AG09319 (cell line): Measurements from ENCODE around the gene STBD1.
"Not testable (repeated sequence)": the region's sequence is repeated elsewhere in the genome, so short reads cannot be mapped to it uniquely, and the experiment has no call there.

ENCODE experiments used
- DNase-seq: peaks from one replicate; pipeline ENCODE4 v3.0.0-alpha.2; 2010; ENCODE audit warnings: low read depth; ENCODE audit errors: extremely low read depth
- CTCF ChIP-seq: IDR thresholded peaks from 2 replicates; pipeline ENCODE4 v1.5.1; 2011; ENCODE audit warnings: low read depth, mild to moderate bottlenecking, inconsistent platforms, low read length, moderate library complexity

Gene STBD1

GRCh38 chr4:76277667-76278066 lies 28.9 kb upstream of the STBD1 start:
- no peak for TF ChIP-seq CTCF
- DNase-seq = no peak

GRCh38 chr4:76278583-76278982 lies 27.9 kb upstream of the STBD1 start:
- no peak for TF ChIP-seq CTCF
- DNase-seq = no peak

GRCh38 chr4:76279462-76279861 lies 27.1 kb upstream of the STBD1 start:
- no peak for DNase-seq
- TF ChIP-seq CTCF = no peak

- DNase-seq = no peak
- TF ChIP-seq CTCF = no peak
Observed at GRCh38 chr4:76280488-76281441, 25.8 kb upstream of the STBD1 start.

- DNase-seq = not testable (repeated sequence)
Observed at GRCh38 chr4:76281594-76281993, 24.9 kb upstream of the STBD1 start.

GRCh38 chr4:76282941-76283689 lies 23.4 kb upstream of the STBD1 start:
- TF ChIP-seq CTCF = no peak
- no peak for DNase-seq

- no peak for DNase-seq
Observed at GRCh38 chr4:76283900-76284299, 22.6 kb upstream of the STBD1 start.

GRCh38 chr4:76287811-76288210 lies 18.7 kb upstream of the STBD1 start:
- DNase-seq = not testable (repeated sequence)

More at GRCh38 chr4:76283900-76284299, 22.6 kb upstream of the STBD1 start:
- TF ChIP-seq CTCF = no peak
